IMR-90 (cell line): ENCODE results near the gene SNX7.

Source experiments
- BHLHE40 ChIP-seq: fragments of 150-350 bp; IDR thresholded peaks from 2 replicates; pipeline ENCODE4 v1.6.1; 2016; ENCODE audit warnings: mild to moderate bottlenecking, low read depth, low read length
- CEBPB ChIP-seq: IDR thresholded peaks from 2 replicates; pipeline ENCODE4 v1.6.1; 2012; ENCODE audit warnings: low read depth, low read length, improper control_type of control experiment
- CTCF ChIP-seq: conservative IDR thresholded peaks from 2 replicates; pipeline ENCODE4 v1.5.1; 2012; ENCODE audit warnings: mild to moderate bottlenecking, low read depth, low read length, improper control_type of control experiment
- ELK1 ChIP-seq: fragments of 150-350 bp; IDR thresholded peaks from 2 replicates; pipeline ENCODE4 v1.6.1; 2016; ENCODE audit warnings: low read depth, mild to moderate bottlenecking, low read length, moderate library complexity, borderline replicate concordance
- MAFK ChIP-seq: IDR thresholded peaks from 2 replicates; pipeline ENCODE4 v1.6.1; 2012; ENCODE audit warnings: low read depth, low read length, improper control_type of control experiment
- MAZ ChIP-seq: IDR thresholded peaks from 2 replicates; pipeline ENCODE4 v1.6.1; 2012; ENCODE audit warnings: low read depth, mild to moderate bottlenecking, low read length, improper control_type of control experiment, moderate library complexity, borderline replicate concordance
- POLR2A ChIP-seq: IDR thresholded peaks from 2 replicates; pipeline ENCODE4 v1.6.1; 2012; ENCODE audit warnings: mild to moderate bottlenecking, low read depth, low read length
- RAD21 ChIP-seq: IDR thresholded peaks from 2 replicates; pipeline ENCODE4 v1.6.1; 2012; ENCODE audit warnings: low read length, improper control_type of control experiment
- RFX5 ChIP-seq: IDR thresholded peaks from 2 replicates; pipeline ENCODE4 v1.8.0; 2012; ENCODE audit warnings: low read depth, mild to moderate bottlenecking, low read length, moderate library complexity
- SMC3 ChIP-seq: fragments of 150-350 bp; IDR thresholded peaks from 2 replicates; pipeline ENCODE4 v1.6.1; 2016; ENCODE audit warnings: low read depth, mild to moderate bottlenecking, antibody characterized with exemption, low read length, moderate library complexity
- USF2 ChIP-seq: fragments of 150-350 bp; IDR thresholded peaks from 2 replicates; pipeline ENCODE4 v1.6.1; 2017; ENCODE audit warnings: mild to moderate bottlenecking, antibody characterized with exemption, low read length, low read depth

- TF ChIP-seq CTCF (no peak), POLR2A (no peak), SMC3 (no peak), USF2 (no peak), RAD21 (no peak), ELK1 (no peak), CEBPB (no peak), MAFK (no peak), MAZ (no peak), RFX5 (no peak), BHLHE40 (no peak)
Measured at GRCh38 chr1:98693385-98693784, 31.9 kb downstream of the SNX7 start.
